ENCODE measurements around the gene HEBP1. TPM values are rescaled to one million over a fixed set of nuclear protein-coding genes. Genes with fewer than 3 reads are reported as not detected.
A peak's percentile ranks its signal among the peaks of the same experiment; 100 is the strongest.

HEBP1 gene
- polyA plus RNA-seq, 1 donor from 2014 or later, result 12.9 TPM

DNA sequence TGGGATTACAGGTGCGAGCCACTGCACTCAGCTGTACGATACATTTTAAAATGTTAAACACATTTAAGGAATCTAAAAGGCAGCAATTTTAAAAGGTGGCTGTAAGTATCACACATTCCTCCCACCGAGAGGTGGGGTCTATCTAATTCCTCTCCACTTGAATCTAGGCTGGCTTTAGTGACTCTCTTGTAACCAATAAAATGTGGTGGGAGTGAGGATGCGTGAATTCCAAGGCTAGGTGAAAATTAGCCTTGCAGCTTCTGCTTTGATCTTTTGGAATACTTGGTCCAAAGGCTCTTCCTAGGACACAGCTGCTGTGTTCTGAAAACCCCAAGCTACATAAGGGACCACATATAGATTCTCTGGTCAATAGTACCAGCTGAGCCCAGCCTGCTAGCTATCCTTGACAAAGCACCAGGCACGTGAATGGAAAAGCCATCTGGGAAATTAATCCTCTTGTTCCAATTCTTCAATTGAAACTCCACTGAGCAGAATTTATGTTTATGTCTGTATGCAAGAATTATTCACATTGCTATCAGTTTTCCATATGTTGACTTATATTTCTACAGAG, 39.3 kb downstream of the HEBP1 start:
- H3K27ac Mint-ChIP-seq, result no peak overlapping the region

DNA sequence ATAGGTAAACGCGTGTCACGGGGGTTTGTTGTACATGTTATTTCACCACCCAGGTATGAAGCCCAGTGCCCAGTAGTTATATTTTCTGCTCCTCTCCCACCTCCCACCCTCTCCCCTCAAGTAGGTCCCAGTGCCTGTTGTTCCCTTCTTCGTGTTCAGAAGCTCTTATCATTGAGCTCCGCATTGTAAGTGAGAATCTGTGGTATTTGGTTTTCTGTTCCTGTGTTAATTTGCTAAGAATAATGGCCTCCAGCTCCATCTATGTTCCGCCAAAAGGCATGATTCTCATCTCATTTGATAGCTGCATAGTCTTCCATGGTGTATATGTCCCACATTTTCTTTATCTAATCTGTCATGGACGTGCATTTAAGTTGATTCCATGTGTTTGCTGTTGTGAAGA, 41.2 kb downstream of the HEBP1 start:
- Mint-ChIP-seq H3K9me3 (no peaks in the 10 kb centered on the region), H3K4me1 (no peaks in the 10 kb centered on the region), H3K36me3 (no peaks in the 10 kb centered on the region)

More for the DNA sequence above, 39.3 kb downstream of the HEBP1 start:
- H3K4me1 Mint-ChIP-seq, result no peaks in the 10 kb centered on the region
- no peaks in the 10 kb centered on the region for H3K9me3 Mint-ChIP-seq
- no peak overlapping the region for H3K4me3 Mint-ChIP-seq
- H3K27me3 Mint-ChIP-seq, result peaks cover 6% of the 10 kb centered on the region
- no peaks in the 10 kb centered on the region for H3K36me3 Mint-ChIP-seq

DNA sequence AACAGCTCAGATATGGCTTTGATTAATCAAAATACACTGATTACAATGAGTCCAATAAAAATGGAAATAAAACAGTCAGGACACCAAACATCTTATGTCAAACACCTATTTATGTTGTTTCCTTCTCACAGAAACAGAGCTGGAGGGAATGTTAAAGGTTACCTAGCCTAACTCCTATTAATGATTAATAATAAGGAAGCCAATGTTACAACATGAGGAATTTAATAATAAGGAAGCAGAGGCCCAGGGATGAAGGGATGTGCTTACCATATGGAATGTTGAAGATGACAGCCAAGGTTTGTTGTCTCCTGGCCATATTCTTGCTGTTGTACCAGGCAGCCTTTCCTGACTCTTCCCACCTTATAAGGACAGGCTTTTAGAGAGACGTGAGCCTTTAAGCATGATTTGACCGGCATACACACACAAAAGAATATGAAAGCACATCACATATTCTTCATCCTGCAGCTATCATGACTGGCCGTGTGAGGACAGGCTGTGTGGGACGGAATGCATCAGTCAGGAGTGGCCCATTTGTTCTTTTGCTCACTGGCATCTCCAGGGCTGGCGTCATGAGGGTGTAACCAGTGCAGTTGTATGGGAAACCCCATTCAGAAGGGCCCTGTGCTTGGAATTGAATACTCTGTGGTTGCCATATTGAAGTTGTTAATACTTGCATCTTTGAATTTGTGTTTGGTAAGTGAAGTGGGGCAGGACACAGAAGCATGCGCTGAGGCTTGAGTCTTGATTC, 45.0 kb downstream of the HEBP1 start:
- Mint-ChIP-seq H3K4me3 (peak overlapping the region in 1 of 4 donors; percentile 49), H3K27ac (peak overlapping the region in 1 of 3 donors; percentile 57), H3K27me3 (peaks cover 4% of the 10 kb centered on the region)

More for the DNA sequence above, 41.2 kb downstream of the HEBP1 start:
- Mint-ChIP-seq H3K27ac (no peak overlapping the region), H3K4me3 (no peak overlapping the region), H3K27me3 (peaks cover 4% of the 10 kb centered on the region)

DNA sequence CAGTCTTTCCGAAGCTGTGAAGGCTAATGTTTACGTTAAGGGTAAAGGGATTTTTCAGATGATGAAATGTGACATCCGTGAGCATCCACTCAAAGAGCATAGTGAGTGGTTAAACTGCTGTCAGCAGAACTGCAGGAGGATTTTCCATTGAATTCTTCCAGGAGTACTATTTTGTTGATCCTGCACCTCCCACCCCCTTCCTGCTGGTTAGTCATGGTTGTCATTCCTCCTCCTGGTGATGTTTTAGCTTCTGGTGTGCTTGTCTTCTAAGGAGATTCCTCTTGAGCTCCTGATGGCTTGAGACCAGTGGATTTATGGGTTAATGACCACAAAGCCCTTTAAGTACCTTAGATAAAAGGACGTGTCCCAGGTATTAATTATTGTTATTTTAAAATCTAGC, 45.7 kb downstream of the HEBP1 start:
- Mint-ChIP-seq H3K27me3 (peaks cover 4% of the 10 kb centered on the region), H3K4me1 (peaks cover 0 to 3% (median 0%) of the 10 kb centered on the region in 3 donors), H3K4me3 (no peak overlapping the region), H3K9me3 (no peaks in the 10 kb centered on the region), H3K36me3 (no peaks in the 10 kb centered on the region), H3K27ac (no peak overlapping the region)

More for the DNA sequence above, 45.0 kb downstream of the HEBP1 start:
- Mint-ChIP-seq H3K9me3 (no peaks in the 10 kb centered on the region), H3K4me1 (peaks cover 0 to 3% (median 0%) of the 10 kb centered on the region in 3 donors), H3K36me3 (no peaks in the 10 kb centered on the region)

DNA sequence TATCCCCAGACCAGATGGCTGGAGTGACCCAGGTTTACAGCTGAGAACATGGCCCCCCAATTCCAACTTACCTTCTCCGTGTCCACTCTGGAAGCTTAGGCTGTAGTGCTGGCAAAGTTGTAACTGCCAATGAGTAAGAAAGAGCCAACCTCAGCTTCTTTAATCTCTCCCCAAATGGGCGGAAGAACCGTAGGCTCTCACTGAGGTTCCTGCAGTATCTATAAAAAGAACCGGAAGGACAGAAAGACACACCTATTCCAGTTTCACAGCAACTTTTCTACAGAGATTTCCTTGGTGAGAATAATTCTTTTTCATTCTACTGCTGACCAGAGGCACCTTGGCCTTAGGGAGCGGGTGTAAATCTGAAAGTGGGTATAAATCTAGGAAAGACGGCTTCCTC, 48.0 kb downstream of the HEBP1 start, which contains the start of gene GPRC5D:
Gene GPRC5D (minus strand): TSS at position 135 of the 400 bp plus-strand sequence. CDS start 1,786 bp downstream, outside the sequence.
- Mint-ChIP-seq H3K4me1 (peaks cover 0 to 3% (median 0%) of the 10 kb centered on the region in 3 donors), H3K27ac (no peak within 1 kb of the TSS), H3K9me3 (no peaks in the 10 kb centered on the region), H3K4me3 (peak within 1 kb of the TSS in 3 of 4 donors; percentile 33 to 92 (median 61)), H3K36me3 (no peaks in the 10 kb centered on the region), H3K27me3 (peaks cover 2% of the 10 kb centered on the region)

DNA sequence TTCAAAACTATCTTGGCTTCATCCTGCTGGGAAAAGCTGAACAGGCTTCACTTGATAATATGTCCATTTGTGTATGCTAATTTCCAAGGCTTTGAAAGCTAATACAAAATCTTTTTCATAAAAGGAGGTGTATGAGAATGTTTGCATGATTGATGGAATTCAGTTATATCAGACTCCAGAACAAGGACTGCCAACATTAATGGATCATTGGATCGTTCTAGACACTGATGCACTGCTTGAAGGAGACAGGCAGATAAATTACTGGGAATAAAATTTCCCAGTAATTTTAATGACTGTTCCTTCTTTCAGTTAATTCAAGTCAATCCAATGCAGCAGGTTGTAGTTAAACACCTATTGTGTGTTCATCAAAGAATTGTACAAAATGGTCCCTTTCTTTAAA, 48.6 kb downstream of the HEBP1 start:
- no peaks in the 10 kb centered on the region for H3K9me3 Mint-ChIP-seq
- peaks cover 0 to 3% (median 0%) of the 10 kb centered on the region in 3 donors for H3K4me1 Mint-ChIP-seq
- no peaks in the 10 kb centered on the region for H3K36me3 Mint-ChIP-seq
- H3K27me3 Mint-ChIP-seq, result peaks cover 7% of the 10 kb centered on the region
- H3K4me3 Mint-ChIP-seq, result peak overlapping the region in 1 of 4 donors; percentile 61
- H3K27ac Mint-ChIP-seq, result no peak overlapping the region

DNA sequence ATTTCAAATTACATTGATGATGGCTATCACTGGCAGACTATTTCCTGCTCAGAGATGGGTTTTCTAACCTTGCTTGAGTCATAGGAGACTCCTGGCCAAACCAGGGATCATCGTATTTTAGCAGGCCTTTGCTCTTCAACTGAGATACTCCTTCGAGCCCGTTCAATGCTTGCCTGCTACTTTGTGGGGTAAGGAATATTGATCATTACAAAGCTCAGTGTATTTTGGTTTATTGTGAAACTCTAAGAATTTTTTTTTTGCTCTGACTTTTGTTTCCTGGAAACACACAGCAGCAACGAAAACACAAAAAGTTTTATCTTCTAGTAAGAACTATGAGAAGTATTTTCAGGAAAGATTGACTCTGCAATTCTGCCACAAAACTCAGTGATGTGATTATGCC, 52.2 kb downstream of the HEBP1 start:
- H3K36me3 Mint-ChIP-seq, result no peaks in the 10 kb centered on the region
- no peaks in the 10 kb centered on the region for H3K9me3 Mint-ChIP-seq
- H3K27me3 Mint-ChIP-seq, result peaks cover 4% of the 10 kb centered on the region
- no peak overlapping the region for H3K4me3 Mint-ChIP-seq
- peak overlapping the region in 1 of 3 donors; percentile 59 for H3K27ac Mint-ChIP-seq
- H3K4me1 Mint-ChIP-seq, result peaks cover 0 to 1% (median 0%) of the 10 kb centered on the region in 3 donors

DNA sequence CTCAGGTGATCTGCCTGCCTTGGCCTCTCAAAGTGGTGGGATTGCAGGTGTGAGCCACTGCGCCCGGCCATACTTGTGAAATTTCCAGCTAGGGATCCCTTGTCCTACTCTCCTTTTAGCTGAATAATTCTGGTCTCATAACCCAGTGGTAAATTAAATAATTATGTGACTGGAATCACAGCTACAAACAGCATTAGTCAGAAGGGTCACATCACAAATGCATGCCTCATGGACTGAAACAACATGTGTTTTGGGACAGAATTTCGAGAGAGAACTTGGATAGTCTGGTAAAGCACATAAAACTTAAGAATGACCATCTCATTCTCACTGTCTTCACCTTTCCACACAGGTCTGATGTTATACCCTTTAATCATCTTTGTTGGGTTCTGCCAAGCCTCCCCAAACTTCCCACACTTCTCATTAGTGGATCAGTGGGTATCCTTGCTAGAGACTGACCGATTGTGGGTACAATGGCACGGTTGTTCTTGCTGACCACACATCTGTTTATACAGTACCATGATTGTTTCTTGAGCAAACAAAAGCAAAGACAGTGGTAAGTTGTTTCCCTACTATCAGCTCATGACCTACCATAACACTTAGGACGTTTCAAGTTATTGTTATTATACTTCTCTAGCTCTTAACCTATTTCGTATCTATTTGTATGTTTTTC, 53.2 kb downstream of the HEBP1 start:
- Mint-ChIP-seq H3K4me1 (peaks cover 0 to 1% (median 0%) of the 10 kb centered on the region in 3 donors), H3K27ac (no peak overlapping the region), H3K4me3 (no peak overlapping the region), H3K9me3 (no peaks in the 10 kb centered on the region), H3K27me3 (peaks cover 4% of the 10 kb centered on the region), H3K36me3 (no peaks in the 10 kb centered on the region)

DNA sequence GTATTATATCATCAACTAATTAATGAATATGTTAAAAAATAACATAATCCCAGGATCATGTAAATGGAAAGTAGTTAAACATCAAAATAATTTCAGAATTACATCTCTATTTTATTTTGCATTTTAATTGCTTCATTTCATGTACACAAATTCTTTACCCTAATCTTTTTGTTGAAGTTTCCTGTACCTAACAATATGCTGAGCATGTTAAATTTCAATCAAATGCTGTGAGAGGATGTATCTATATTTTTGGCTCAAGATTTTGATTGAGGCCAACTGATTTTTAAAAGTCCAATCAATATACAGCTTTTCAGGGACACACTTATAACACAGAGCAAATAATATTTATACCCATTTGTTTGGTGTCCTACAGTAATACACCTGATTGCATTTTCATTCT, 54.5 kb downstream of the HEBP1 start:
- H3K27me3 Mint-ChIP-seq, result peaks cover 4% of the 10 kb centered on the region
- H3K4me1 Mint-ChIP-seq, result peaks cover 0 to 1% (median 0%) of the 10 kb centered on the region in 3 donors
- no peaks in the 10 kb centered on the region for H3K9me3 Mint-ChIP-seq
- no peak overlapping the region for H3K27ac Mint-ChIP-seq
- H3K36me3 Mint-ChIP-seq, result no peaks in the 10 kb centered on the region
- H3K4me3 Mint-ChIP-seq, result peak overlapping the region in 1 of 4 donors; percentile 30

DNA sequence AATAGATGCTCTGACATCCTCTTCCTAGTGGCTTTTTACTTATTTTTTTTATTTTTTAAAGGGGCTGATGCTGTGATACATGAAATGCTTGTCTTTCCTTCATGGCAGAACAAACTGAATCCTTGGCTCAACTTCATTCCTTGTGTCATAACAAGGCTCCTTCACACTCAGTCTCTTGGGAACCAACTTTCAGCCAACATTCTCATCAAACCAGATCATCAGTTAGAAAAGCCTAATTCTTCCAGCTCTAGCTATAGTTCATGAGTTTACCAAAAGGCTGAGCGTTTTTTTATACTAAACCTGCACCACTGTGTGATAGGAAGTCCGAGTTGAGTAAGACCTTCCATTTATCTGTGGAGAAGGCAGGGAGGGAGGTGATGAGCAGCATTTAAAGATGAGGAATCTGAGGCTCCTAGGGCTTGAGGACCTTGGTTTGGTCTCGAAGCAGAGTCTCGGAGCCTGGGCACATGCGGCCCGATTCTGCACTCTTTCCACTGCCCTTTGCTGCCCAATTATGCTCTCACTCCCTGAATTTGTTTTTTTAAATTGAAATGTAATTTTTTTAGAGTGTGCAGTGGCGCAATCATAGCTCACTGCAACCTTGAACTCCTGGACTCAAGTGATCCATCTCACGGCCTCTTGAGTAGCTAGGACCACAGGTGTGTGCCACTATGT, 56.3 kb downstream of the HEBP1 start:
- Mint-ChIP-seq H3K36me3 (no peaks in the 10 kb centered on the region), H3K9me3 (no peaks in the 10 kb centered on the region), H3K27ac (no peak overlapping the region)

DNA sequence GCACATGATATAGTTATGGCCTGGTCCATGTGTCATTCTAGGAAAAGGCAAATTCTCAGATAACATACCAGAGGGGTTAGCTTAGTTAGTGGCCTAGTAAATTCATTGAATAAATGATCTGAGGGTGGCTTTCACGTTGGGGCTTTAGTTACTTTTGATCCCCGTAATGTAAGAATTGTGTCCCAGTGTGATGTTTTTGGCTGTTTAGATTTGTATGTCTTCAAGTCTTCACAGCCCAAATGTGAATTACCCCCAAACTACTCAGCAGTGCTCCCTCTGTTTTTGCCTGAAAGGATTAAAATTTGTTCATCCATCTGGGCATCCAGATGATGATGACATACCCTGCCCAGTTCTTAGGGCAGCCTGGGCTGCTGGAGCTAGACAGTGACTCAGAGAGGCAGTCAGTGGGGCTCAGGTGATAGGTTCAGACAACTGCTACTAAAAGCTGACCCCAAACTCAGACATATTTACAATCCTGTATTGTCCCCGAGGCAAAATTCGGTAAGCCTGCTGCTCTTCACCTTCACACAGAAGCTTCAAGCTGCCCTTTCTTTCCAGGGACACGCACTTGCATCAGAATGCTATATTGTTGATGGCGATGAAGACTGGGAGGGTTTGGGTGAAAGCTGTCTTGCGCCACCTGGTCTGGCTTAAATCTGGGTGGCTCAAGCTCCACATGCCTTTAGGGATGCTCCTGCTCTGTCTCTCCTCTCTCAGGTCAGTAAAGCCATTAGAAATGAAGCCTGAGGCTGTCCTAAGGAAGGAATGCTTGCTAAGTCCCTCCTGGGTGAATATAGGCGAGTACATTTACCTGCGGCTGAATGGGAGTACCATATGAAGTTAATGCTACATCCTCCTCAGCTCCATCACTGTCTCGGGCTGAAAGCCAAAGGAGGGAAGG, 58.4 kb downstream of the HEBP1 start:
- H3K27me3 Mint-ChIP-seq, result peaks cover 1% of the 10 kb centered on the region
- H3K36me3 Mint-ChIP-seq, result no peaks in the 10 kb centered on the region
- peaks cover 0 to 3% (median 0%) of the 10 kb centered on the region in 3 donors for H3K4me1 Mint-ChIP-seq
- no peaks in the 10 kb centered on the region for H3K9me3 Mint-ChIP-seq
- H3K4me3 Mint-ChIP-seq, result no peak overlapping the region
- H3K27ac Mint-ChIP-seq, result no peak overlapping the region

More for the DNA sequence above, 56.3 kb downstream of the HEBP1 start:
- Mint-ChIP-seq H3K4me3 (no peak overlapping the region), H3K4me1 (peaks cover 0 to 3% (median 0%) of the 10 kb centered on the region in 3 donors), H3K27me3 (peaks cover 4% of the 10 kb centered on the region)

DNA sequence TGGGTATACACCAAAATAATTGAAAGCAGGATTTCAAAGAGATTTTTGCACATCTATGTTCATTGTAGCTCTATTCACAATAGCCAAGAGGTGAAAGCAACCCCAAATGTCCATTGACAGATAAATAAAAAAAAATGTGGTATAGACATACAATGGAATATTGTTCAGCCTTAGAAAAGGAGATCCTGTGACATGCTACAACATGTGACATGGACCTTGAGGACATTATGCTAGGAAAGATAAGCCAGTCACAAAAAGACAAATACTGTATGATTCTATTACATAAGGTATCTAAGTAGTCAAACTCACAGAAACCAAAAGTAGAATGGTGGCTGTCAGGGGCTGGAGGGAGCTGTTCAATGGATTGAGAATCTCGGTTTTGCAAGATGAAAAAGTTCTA, 60.2 kb downstream of the HEBP1 start:
- no peaks in the 10 kb centered on the region for H3K9me3 Mint-ChIP-seq
- H3K4me3 Mint-ChIP-seq, result no peak overlapping the region
- no peaks in the 10 kb centered on the region for H3K36me3 Mint-ChIP-seq
- H3K4me1 Mint-ChIP-seq, result peaks cover 0 to 3% (median 0%) of the 10 kb centered on the region in 3 donors
- no peak overlapping the region for H3K27ac Mint-ChIP-seq
- H3K27me3 Mint-ChIP-seq, result no peaks in the 10 kb centered on the region

DNA sequence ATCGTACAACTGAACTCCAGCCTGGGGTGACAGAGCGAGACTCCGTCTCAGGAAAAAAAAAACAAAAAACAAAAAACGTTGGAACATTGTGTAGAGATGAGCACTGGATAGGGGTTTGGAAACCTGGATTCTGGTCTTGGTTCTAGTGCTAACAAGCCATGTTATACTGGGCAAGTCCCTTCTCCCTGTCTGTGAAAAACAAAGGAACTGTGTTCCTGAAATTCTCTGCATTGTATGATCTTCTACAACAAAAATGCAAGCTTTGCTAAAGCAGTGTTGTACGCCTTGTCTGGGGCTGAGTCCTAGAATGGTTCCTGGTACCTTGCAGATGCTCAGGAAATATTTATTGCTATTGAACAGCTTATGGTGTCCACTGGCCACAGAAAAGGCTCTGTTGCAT, 61.5 kb downstream of the HEBP1 start:
- Mint-ChIP-seq H3K9me3 (no peaks in the 10 kb centered on the region), H3K36me3 (no peaks in the 10 kb centered on the region), H3K27me3 (no peaks in the 10 kb centered on the region), H3K4me3 (no peak overlapping the region), H3K4me1 (peaks cover 0 to 3% (median 0%) of the 10 kb centered on the region in 3 donors), H3K27ac (no peak overlapping the region)

DNA sequence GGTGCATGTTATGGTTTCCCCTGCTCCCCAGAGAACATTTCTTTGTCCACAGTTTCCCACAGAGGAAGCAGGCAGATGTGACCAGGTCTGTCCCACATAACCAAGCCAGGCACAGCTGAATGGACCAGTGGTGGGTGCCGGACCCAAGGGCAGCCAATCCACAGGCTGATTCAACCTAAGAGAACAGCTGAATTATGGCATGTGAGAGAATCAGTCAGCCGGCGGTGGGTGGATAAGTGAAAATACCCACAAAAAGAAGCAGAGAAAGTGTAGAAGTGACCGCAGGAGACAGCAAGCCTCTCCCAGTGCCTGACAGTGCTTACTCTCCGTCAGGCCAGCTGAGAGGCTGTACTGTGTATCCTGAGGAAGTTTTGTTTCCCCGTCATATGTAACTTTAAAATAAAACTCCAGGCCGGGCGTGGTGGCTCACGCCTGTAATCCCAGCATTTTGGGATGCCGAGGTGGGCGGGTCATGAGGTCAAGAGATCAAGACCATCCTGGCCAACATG, 63.0 kb downstream of the HEBP1 start:
- Mint-ChIP-seq H3K27me3 (no peaks in the 10 kb centered on the region), H3K4me3 (no peak overlapping the region), H3K36me3 (no peaks in the 10 kb centered on the region), H3K4me1 (peaks cover 0 to 1% (median 0%) of the 10 kb centered on the region in 3 donors), H3K9me3 (no peaks in the 10 kb centered on the region), H3K27ac (no peak overlapping the region)

Data from IgD-negative memory B cell (primary cell).